ENCODE results near the gene TAF5L. TPM values are rescaled to one million over a fixed set of nuclear protein-coding genes. Genes with fewer than 3 reads are reported as not detected.

The TAF5L gene
- total RNA-seq, 1 donor from 2014 or later = 18.4 TPM

DNA sequence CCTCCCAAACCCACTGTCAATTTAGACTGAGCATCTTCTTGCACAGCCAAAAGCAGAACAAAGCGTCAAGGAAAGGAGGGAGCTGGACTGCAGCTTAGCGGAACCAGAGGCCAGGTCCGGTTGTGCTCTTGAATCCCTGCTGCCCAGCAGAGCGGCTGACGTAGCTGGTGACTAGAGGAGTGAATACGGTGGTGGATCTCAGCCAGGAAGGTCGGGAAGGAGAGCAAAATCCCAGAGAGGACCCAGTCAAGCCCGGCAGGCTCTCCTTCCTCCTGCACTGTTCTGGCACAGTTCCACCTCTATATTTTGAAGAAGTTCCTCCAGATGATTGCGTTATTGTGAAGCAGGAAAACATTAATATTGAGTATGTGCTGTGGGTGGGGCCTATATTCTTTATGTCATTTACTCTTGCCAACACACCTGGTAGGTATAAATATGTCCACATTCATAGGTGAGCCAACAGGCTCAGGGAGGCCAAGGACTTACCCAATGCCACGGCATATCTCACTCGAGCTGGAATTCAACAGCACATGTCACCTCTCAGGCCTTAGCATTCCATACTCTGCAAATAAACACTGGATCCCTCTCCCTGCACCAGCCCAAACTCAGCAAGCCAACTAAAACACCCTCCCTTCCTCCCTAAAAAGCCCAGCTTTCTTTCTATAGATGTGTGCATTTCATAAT, 43.8 kb downstream of the TAF5L start:
- FAIRE-seq = no peak
- Histone ChIP-seq H3K27me3 (ENCODE audit: control insufficient read depth, insufficient read depth, low read length) (no peaks in the 10 kb centered on the region), H3K36me3 (ENCODE audit: control insufficient read depth, insufficient read depth, low read length) (no peaks in the 10 kb centered on the region), H3K4me3 (ENCODE audit: low read depth, low read length) (no peak overlapping the region)
- peak; percentile 42 for DNase-seq (ENCODE audit: low read depth)
- TF ChIP-seq, protein P1, sequence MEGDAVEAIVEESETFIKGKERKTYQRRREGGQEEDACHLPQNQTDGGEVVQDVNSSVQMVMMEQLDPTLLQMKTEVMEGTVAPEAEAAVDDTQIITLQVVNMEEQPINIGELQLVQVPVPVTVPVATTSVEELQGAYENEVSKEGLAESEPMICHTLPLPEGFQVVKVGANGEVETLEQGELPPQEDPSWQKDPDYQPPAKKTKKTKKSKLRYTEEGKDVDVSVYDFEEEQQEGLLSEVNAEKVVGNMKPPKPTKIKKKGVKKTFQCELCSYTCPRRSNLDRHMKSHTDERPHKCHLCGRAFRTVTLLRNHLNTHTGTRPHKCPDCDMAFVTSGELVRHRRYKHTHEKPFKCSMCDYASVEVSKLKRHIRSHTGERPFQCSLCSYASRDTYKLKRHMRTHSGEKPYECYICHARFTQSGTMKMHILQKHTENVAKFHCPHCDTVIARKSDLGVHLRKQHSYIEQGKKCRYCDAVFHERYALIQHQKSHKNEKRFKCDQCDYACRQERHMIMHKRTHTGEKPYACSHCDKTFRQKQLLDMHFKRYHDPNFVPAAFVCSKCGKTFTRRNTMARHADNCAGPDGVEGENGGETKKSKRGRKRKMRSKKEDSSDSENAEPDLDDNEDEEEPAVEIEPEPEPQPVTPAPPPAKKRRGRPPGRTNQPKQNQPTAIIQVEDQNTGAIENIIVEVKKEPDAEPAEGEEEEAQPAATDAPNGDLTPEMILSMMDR (IDR thresholded peaks at IDR 0.05; ENCODE audit: insufficient read depth, low read length, severe bottlenecking) = no peak

GRCh38 chr1:229581485-229581884, 44.4 kb downstream of the TAF5L start:
- Histone ChIP-seq H3K4me3 (ENCODE audit: low read depth, low read length) (no peak overlapping the region), H3K36me3 (ENCODE audit: control insufficient read depth, insufficient read depth, low read length) (no peaks in the 10 kb centered on the region), H3K27me3 (ENCODE audit: control insufficient read depth, insufficient read depth, low read length) (no peaks in the 10 kb centered on the region)
- DNase-seq (ENCODE audit: low read depth) (no peak), FAIRE-seq (no peak)
- TF ChIP-seq, protein P1 (IDR thresholded peaks at IDR 0.05; ENCODE audit: insufficient read depth, low read length, severe bottlenecking) = no peak

DNA sequence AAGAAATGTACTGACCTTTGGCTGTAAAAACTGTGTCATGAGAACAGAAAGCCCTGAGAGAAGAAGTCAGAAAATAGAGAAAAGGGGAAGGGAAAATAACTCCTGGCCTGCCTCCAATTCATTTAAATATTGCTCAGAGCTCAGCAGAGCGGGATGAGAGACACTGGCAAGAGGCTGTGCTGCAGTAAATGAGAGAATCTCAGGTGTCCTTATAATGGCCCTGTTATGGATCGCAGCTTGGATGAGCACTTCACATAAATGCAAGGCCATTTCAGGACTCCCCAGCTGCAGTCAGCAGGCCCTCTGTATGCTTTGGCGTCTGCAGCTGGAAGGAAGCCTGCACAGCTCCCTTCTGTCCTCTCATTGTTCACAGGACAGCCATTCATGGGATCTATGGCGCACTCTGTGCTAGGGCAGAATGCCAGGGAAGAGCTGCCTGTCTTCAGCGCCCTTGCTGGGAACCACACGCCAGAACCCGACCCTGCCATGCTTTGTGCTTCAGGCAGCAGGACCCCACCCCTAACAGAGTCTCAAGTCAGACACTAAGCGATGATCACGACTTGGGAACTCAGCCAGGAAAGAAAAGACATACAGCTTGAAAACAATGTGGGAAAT, 46.8 kb downstream of the TAF5L start:
- Histone ChIP-seq H3K27me3 (ENCODE audit: control insufficient read depth, insufficient read depth, low read length) (no peaks in the 10 kb centered on the region), H3K4me3 (ENCODE audit: low read depth, low read length) (no peak overlapping the region), H3K36me3 (ENCODE audit: control insufficient read depth, insufficient read depth, low read length) (no peaks in the 10 kb centered on the region)
- DNase-seq (ENCODE audit: low read depth) (no peak), FAIRE-seq (no peak)
- TF ChIP-seq, protein P1 (IDR thresholded peaks at IDR 0.05; ENCODE audit: insufficient read depth, low read length, severe bottlenecking) = no peak

- DNase-seq (ENCODE audit: low read depth) (no peak), FAIRE-seq (no peak)
- no peaks in the 10 kb centered on the region for H3K36me3 ChIP-seq (ENCODE audit: control insufficient read depth, insufficient read depth, low read length)
- TF ChIP-seq, protein P1 (IDR thresholded peaks at IDR 0.05; ENCODE audit: insufficient read depth, low read length, severe bottlenecking) = no peak
- H3K4me3 ChIP-seq (ENCODE audit: low read depth, low read length) = no peak overlapping the region
- no peaks in the 10 kb centered on the region for H3K27me3 ChIP-seq (ENCODE audit: control insufficient read depth, insufficient read depth, low read length)
Observed at GRCh38 chr1:229578168-229579058, 47.5 kb downstream of the TAF5L start.

GRCh38 chr1:229574679-229575442, 51.1 kb downstream of the TAF5L start:
- H3K36me3 ChIP-seq (ENCODE audit: control insufficient read depth, insufficient read depth, low read length) = no peaks in the 10 kb centered on the region
- TF ChIP-seq, protein P1 (IDR thresholded peaks at IDR 0.05; ENCODE audit: insufficient read depth, low read length, severe bottlenecking) = no peak

More at GRCh38 chr1:229574679-229575442, 51.1 kb downstream of the TAF5L start:
- no peak for FAIRE-seq
- no peak for DNase-seq (ENCODE audit: low read depth)
- Histone ChIP-seq H3K27me3 (ENCODE audit: control insufficient read depth, insufficient read depth, low read length) (no peaks in the 10 kb centered on the region), H3K4me3 (ENCODE audit: low read depth, low read length) (no peak overlapping the region)
